GM12878 (cell line): ENCODE results near the gene PIGN.

Source experiments
- CTCF ChIP-seq, 3 experiments: IDR thresholded peaks in 2 of 3; conservative IDR thresholded peaks in 1 of 3; 2 replicates each; pipeline ENCODE4 v1.5.1; 2011; ENCODE audit warnings: low read depth in 3 of 3, low read length in 3 of 3, mild to moderate bottlenecking in 3 of 3, control low read depth in 2 of 3, moderate library complexity in 2 of 3, inconsistent platforms in 1 of 3, mixed read lengths in 1 of 3; ENCODE audit not compliant: control insufficient read depth in 2 of 3, insufficient read depth in 1 of 3; ENCODE audit errors: extremely low read depth in 1 of 3
- EZH2 ChIP-seq: IDR thresholded peaks from 2 replicates; pipeline ENCODE4 v1.6.1; 2012; ENCODE audit warnings: low read depth, mild to moderate bottlenecking, control low read depth, inconsistent platforms, low read length, borderline replicate concordance; ENCODE audit not compliant: control insufficient read depth
- FOXM1 ChIP-seq: IDR thresholded peaks from 2 replicates; pipeline ENCODE4 v1.6.1; 2012; ENCODE audit warnings: low read depth, mild to moderate bottlenecking, inconsistent platforms, low read length, moderate library complexity
- IRF3 ChIP-seq: fragments of 450-650 bp; IDR thresholded peaks from 2 replicates; pipeline ENCODE4 v1.6.1; 2014; ENCODE audit warnings: mild to moderate bottlenecking
- MTA2 ChIP-seq: fragments of 450-650 bp; IDR thresholded peaks from 2 replicates; pipeline ENCODE4 v1.6.1; 2016; ENCODE audit warnings: low read depth, mild to moderate bottlenecking, moderate library complexity
- MYC ChIP-seq: IDR thresholded peaks from 2 replicates; pipeline ENCODE4 v1.6.1; 2011; ENCODE audit warnings: mild to moderate bottlenecking, low read length, moderate library complexity, inconsistent platforms; ENCODE audit not compliant: insufficient read depth, insufficient replicate concordance, insufficient read length, severe bottlenecking
- NFYB ChIP-seq: IDR thresholded peaks from 2 replicates; pipeline ENCODE4 v1.6.1; 2011; ENCODE audit warnings: low read depth, mild to moderate bottlenecking, low read length, improper control_type of control experiment, moderate library complexity; ENCODE audit not compliant: insufficient read depth
- NRF1 ChIP-seq: conservative IDR thresholded peaks from 2 replicates; pipeline ENCODE4 v1.6.1; 2011; ENCODE audit warnings: mild to moderate bottlenecking, low read depth, low read length, improper control_type of control experiment
- POLR2A ChIP-seq: IDR thresholded peaks from 2 replicates; pipeline ENCODE4 v1.6.1; 2011; ENCODE audit warnings: low read depth, mild to moderate bottlenecking, low read length
- POLR2AphosphoS5 ChIP-seq: IDR thresholded peaks from 2 replicates; pipeline ENCODE4 v1.6.1; 2011; ENCODE audit warnings: mild to moderate bottlenecking, low read length, inconsistent platforms
- RAD51 ChIP-seq: fragments of 450-650 bp; IDR thresholded peaks from 2 replicates; pipeline ENCODE4 v1.6.1; 2016; ENCODE audit warnings: moderate library complexity, mild to moderate bottlenecking, inconsistent platforms
- YY1 ChIP-seq: IDR thresholded peaks from 2 replicates; pipeline ENCODE4 v1.6.1; 2011; ENCODE audit warnings: low read depth, mild to moderate bottlenecking, low read length
- ZBTB33 ChIP-seq: fragments of 450-650 bp; IDR thresholded peaks from 2 replicates; pipeline ENCODE4 v1.6.1; 2017; ENCODE audit warnings: mild to moderate bottlenecking

- TF ChIP-seq MYC (no peak), NRF1 (no peak), YY1 (no peak), EZH2 (no peak), CTCF (IDR thresholded peaks at IDR 0.05 in 2 of 3, conservative IDR thresholded peaks at IDR 0.05 in 1 of 3; ENCODE audit: control insufficient read depth in 2 of 3, extremely low read depth in 1 of 3, insufficient read depth in 1 of 3, low read depth in 3 of 3, low read length in 3 of 3) (no peak), POLR2A (no peak), POLR2AphosphoS5 (no peak), RAD51 (no peak), FOXM1 (no peak), MTA2 (no peak), IRF3 (no peak), NFYB (no peak), ZBTB33 (no peak)
Observed at GRCh38 chr18:62017618-62018017, 169.2 kb downstream of the PIGN start.
